HG02678 (cell line): ENCODE measurements around the gene LPIN3.

Experiments
- ATAC-seq: cut with Tn5 transposase; IDR thresholded peaks from one replicate; pipeline ENCODE4 v1.9.1; 2021; ENCODE audit warnings: mild to moderate bottlenecking, moderate library complexity; ENCODE audit not compliant: unreplicated experiment

The LPIN3 gene

DNA sequence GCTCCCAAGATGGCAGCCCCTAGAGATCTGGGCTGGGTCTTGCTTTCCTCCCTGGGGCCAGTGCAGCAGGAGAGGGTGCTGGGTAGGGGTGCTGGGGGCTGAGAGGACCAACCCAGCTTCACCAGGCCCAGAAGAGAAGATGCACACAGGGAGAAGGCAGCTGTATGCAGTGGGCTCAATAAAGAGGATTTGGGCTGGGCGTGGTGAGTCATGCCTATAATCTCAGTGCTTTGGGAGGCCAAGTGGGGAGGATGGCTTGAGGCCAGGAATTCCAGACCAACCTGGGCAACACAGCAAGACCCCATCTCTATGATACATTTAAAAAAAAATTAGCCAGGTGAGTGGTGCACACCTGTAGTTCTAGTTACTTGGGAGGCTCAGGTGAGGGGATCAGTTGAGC is 51.7 kb downstream of the LPIN3 start:
- ATAC-seq, result no peak

DNA sequence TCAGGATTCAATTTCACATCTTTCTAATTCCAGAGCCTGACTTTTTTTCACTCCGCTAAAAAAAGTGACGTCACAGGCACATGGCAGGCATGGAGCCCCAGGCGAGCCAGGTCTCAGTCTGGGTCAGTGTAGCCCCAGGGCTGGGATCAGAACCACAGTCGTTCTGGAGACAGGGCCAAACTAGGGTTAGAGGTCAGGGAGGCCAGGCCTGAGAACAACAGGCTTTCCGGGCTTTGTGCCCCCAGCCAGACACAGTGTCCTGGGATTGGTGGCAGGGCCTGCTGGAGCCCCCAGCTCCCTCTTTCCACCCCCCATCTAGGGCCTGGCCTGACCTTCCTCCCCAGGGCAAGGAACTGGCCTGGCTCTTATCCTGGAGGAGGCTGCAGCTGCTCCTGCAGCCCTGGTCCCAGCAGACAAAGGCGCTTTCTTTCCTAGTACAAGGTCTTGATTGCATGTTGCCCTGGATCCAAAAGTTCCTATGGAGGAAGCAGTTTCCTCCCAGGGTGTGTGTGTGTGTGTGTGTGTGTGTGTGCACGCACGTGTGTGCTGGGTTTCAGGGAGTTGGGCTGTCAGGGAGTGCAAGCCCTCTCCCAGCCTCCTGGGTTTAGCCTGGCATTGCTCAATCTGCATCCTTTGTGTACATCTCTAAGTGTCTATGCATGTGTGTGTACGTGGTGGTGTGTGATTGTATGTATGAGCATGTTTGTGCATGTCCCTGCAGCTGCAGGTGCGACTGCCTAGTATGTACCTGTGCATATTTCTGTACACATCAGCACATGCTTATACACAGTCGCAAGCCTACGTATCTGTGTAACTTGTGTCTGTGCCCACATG is 52.5 kb downstream of the LPIN3 start:
- ATAC-seq, result no peak

DNA sequence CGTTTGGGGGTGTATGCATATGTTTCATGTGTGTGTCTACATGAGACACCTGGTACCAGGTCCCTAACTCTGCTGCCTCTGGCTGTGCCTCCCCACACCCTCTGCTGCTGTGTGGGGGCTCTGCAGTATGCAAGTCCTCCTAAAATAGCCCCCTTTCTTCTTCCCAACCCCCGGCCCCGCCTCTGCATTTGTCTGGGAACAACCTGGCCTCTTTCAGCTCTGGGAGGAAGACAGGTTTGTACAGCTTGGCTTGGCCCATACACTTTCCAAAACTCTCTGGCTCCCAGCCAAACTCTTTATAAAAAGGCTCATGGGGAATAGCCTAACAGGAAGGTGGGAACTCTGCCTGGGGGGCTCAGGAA is 53.1 kb downstream of the LPIN3 start:
- no peak for ATAC-seq

- ATAC-seq, result no peak
Measured at GRCh38 chr20:41394081-41394480, 53.5 kb downstream of the LPIN3 start.

GRCh38 chr20:41394931-41395666 is 54.5 kb downstream of the LPIN3 start:
- no peak for ATAC-seq

GRCh38 chr20:41395667-41396664 is 55.3 kb downstream of the LPIN3 start:
- no peak for ATAC-seq

DNA sequence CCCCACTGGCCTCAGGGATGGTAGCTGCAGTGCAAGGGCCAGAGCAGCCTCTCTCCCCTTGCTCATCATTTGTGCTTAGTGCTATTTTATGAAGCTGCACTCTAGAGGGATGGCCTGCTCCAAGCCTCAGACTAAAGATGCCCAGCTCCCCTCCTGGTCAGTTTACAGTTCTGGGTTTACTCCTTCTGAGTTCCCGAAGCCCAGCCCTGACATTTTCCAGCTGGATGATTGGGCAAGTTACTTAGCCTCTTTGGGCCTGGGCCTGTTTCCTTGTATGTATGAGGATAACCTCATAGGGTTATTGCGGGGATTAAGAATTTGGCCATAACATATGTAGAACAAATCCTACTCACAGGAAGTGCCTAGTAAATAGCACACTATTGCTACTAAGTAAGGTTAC is 57.8 kb downstream of the LPIN3 start:
- no peak for ATAC-seq

- ATAC-seq, result no peak
Measured at GRCh38 chr20:41403604-41404003, 63.0 kb downstream of the LPIN3 start.

- ATAC-seq, result no peak
Measured at GRCh38 chr20:41405436-41405835, 64.8 kb downstream of the LPIN3 start.

DNA sequence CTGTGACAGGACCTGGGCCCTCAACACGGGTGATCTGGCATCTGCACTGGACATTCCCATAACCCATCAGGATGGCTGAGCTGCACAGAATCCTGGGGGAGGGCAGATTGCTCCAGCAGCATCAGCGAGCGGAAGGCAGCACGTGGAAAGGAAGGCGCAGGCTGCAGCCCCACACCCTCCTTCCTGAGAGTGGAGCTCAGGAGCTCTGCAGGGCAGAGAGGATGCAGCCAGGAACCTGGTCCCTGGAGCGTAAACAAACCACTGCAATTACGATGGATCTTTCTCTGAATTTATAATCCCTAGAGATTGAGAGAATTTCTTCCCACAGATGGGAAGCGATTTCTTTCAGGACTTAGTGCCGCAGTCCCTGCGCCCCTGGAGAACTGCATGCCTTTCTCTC is 65.7 kb downstream of the LPIN3 start:
- no peak for ATAC-seq

DNA sequence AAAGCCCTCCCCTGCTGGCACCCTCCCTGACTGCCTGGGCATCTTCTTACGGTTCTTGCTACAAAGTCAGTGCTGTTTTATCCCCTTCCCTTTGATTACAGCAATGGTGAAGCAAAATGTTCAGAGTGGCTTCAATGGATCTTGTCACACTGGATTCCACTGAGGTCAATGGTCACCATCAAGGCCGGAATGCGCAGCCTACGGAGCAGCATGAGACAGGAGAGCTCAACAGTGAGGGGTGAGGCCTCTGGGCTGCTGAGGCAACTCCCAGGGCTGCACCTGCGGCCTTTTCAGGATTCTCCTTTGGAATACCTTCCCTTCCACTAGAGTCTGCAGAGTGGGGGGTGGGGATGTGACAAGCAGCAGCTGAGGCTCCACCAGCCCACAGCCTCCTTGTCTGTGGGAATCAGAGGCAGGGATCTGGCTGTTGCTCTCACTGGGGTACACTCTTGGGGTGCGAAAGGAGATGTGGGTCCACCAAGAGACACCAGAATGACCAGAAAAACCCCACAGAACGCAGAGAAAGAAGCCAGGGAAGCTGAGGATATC is 66.3 kb downstream of the LPIN3 start:
- ATAC-seq, result no peak

GRCh38 chr20:41407607-41408006 is 67.0 kb downstream of the LPIN3 start:
- no peak for ATAC-seq

DNA sequence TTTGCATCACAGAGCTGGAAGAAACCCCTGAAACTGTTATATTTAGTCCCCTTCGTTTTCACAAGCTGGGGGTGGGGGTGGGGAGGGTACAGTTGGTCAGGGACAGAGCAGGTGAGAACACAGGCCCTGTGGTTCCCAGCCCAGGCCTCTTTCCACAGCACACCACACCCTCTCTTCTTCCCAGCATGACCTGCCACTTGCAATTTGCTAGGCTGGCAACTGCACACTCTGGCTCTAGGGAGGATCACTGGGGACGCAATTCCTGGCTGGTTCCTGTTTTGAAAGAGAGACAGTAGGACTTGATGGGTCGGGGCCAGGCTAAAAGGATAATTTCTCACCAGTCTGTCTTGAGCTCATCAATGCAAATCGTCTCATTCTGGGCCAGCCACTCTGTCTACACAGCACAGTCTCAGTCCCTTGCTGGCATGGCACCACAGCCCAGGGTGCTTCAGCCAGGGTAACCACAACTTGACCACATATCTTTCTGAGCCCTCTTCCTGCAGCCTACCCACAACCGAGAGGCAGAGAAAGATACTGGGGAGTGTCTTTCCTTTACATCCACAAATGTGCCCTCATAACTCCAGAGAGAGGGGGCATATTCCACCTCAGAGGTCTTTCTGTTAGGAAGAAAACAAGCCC is 67.7 kb downstream of the LPIN3 start:
- ATAC-seq, result peak; percentile 92

GRCh38 chr20:41408986-41409385 is 68.4 kb downstream of the LPIN3 start:
- ATAC-seq, result no peak
